ENCODE measurements around the gene ADCK2. TPM values are rescaled to one million over a fixed set of nuclear protein-coding genes. Genes with fewer than 3 reads are reported as not detected.

ADCK2 gene
- total and polyA plus RNA-seq, 9 donors: 11.0 to 18.1 (median 14.2) TPM

DNA sequence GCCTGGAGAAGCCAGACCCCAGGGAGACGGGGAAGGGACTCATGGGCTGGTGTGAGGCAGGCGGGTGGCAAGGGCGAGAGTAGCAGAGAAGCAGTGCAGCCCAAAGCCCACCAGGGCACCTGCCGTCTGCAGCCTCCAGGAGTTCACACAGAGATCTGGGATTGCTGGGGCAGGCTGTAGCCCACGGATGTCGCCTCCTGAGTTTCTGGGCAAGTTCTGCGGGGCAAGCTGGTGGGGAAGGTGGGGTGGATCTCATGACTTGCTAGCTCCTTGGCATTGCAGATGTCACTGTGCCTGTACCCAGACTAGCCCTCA, 6.0 kb downstream of the ADCK2 start:
- H3K36me3 ChIP-seq (ENCODE audit: control insufficient read depth, insufficient read depth, low read length): peaks cover 36% of the 10 kb centered on the region
- DNase-seq: no peak
- no peaks in the 10 kb centered on the region for H3K27me3 ChIP-seq (ENCODE audit: control insufficient read depth, insufficient read depth, low read length)

GRCh38 chr7:140679186-140679585, 6.4 kb downstream of the ADCK2 start:
- DNase-seq: no peak
- Histone ChIP-seq H3K4me1 (ENCODE audit: control insufficient read depth, insufficient read depth, low read length) (peaks cover 6% of the 10 kb centered on the region), H3K27me3 (ENCODE audit: control insufficient read depth, insufficient read depth, low read length) (no peaks in the 10 kb centered on the region), H3K36me3 (ENCODE audit: control insufficient read depth, insufficient read depth, low read length) (peaks cover 36% of the 10 kb centered on the region), H3K9me3 (replicated peaks; ENCODE audit: control insufficient read depth, low read depth, low read length) (no peaks in the 10 kb centered on the region), H3K27ac (ENCODE audit: low read length) (no peak overlapping the region), H3K4me3 (ENCODE audit: low read length) (no peak overlapping the region)
- 97% methylated on average over 5 of the region's 9 CpGs for whole genome bisulfite sequencing (ENCODE audit: insufficient coverage)

More for the DNA sequence above, 6.0 kb downstream of the ADCK2 start:
- Histone ChIP-seq H3K27ac (ENCODE audit: low read length) (no peak overlapping the region), H3K4me3 (ENCODE audit: low read length) (no peak overlapping the region), H3K4me1 (ENCODE audit: control insufficient read depth, insufficient read depth, low read length) (peaks cover 9% of the 10 kb centered on the region), H3K9me3 (replicated peaks; ENCODE audit: control insufficient read depth, low read depth, low read length) (no peaks in the 10 kb centered on the region)
- WGBS (ENCODE audit: insufficient coverage): 93% methylated on average over 4 of the region's 7 CpGs

GRCh38 chr7:140680886-140681285, 8.1 kb downstream of the ADCK2 start:
- no peak for DNase-seq
- WGBS (ENCODE audit: insufficient coverage): 79% methylated on average over 6 of the region's 7 CpGs
- Histone ChIP-seq H3K4me1 (ENCODE audit: control insufficient read depth, insufficient read depth, low read length) (no peaks in the 10 kb centered on the region), H3K36me3 (ENCODE audit: control insufficient read depth, insufficient read depth, low read length) (peaks cover 43% of the 10 kb centered on the region), H3K4me3 (ENCODE audit: low read length) (no peak overlapping the region), H3K27ac (ENCODE audit: low read length) (no peak overlapping the region), H3K9me3 (replicated peaks; ENCODE audit: control insufficient read depth, low read depth, low read length) (no peaks in the 10 kb centered on the region), H3K27me3 (ENCODE audit: control insufficient read depth, insufficient read depth, low read length) (no peaks in the 10 kb centered on the region)

DNA sequence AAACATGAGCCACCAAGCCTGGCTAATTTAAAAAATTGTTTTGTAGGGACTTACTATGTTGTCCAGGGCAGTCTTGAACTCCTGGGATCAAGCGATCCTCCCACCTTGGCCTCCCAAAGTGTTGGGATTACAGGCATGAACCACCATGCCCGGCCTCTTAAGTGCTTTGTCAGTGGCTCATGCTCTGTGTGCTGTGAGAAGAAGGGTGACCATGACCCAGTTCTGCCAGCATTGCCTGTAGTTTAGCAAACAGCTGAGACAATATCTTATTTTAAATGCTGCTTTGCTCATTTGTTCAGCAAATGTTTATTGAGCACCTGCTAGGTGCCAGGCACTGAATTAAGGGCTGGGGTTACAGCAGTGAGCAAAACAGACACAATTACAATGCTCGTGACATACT, 9.0 kb downstream of the ADCK2 start:
- Histone ChIP-seq H3K4me3 (ENCODE audit: low read length) (no peak overlapping the region), H3K27ac (ENCODE audit: low read length) (no peak overlapping the region), H3K9me3 (replicated peaks; ENCODE audit: control insufficient read depth, low read depth, low read length) (no peaks in the 10 kb centered on the region), H3K36me3 (ENCODE audit: control insufficient read depth, insufficient read depth, low read length) (peaks cover 42% of the 10 kb centered on the region), H3K4me1 (ENCODE audit: control insufficient read depth, insufficient read depth, low read length) (no peaks in the 10 kb centered on the region), H3K27me3 (ENCODE audit: control insufficient read depth, insufficient read depth, low read length) (no peaks in the 10 kb centered on the region)
- no peak for DNase-seq
- WGBS (ENCODE audit: insufficient coverage): 100% methylated on average over 1 of the region's 3 CpGs

DNA sequence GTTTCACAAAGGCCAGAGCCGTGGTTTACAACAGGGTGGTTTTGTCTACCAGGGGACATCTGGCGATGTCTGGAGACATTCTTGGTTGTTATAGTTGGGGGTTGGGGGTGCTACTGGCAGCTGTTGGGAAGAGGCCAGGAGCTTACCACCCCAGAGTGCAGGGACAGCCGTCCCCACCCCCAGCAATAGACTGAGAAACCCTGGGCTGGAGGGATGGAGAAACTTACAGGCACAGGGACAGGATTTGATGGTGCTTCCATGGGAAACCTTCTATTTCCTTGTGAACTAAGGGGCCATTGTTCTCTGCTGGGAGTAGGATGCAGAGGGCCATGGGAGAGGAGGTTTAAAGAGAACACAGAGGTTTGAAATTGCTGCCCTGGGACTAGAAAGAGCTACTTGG, 10.9 kb downstream of the ADCK2 start:
- Histone ChIP-seq H3K4me3 (ENCODE audit: low read length) (no peak overlapping the region), H3K4me1 (ENCODE audit: control insufficient read depth, insufficient read depth, low read length) (no peaks in the 10 kb centered on the region), H3K9me3 (replicated peaks; ENCODE audit: control insufficient read depth, low read depth, low read length) (no peaks in the 10 kb centered on the region), H3K36me3 (ENCODE audit: control insufficient read depth, insufficient read depth, low read length) (peaks cover 49% of the 10 kb centered on the region), H3K27me3 (ENCODE audit: control insufficient read depth, insufficient read depth, low read length) (no peaks in the 10 kb centered on the region), H3K27ac (ENCODE audit: low read length) (no peak overlapping the region)
- no peak for DNase-seq
- WGBS (ENCODE audit: insufficient coverage): 70% methylated on average over 1 of the region's 3 CpGs

DNA sequence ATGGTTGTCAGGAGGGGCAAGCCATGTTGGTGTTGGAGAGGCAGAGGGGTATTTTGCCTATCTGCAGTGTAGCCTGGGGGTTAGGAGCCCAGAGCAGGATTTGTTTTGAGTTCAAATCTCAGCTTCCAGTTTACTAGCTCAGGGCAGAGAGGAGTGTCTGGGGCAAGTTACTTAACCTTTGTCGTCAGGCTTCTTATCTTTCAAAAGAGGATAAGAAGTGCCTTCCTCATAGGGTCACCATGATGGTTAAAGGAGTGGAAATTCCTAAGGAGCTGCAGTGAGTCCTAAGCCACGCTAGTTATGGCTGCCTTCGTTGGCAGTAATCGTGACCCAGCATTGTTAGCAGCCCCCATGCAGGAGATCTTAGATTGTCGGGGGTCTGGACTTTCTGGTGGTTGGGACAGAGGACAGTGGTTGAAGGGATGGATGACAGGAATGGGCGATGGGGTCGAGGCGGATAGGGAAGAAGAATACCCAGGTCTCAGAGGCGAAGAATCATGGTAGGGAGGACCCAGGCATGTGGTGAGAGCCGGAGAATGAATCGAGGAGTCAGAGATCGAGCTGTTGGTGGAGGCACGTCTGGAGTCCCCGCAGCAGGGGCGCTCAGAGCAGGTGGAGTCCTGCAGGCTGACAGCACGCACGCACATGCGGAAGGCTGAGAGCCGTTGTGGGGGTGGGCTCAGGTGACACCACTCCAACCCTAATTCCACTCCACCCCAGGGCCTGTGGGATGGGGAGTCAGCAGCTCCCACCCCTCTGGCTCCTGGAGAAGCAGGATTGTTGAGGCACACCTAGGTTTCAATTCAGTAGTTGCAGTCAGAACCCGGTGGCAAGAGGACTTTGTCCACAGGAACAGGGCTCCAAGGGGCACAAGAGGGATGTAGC, 11.6 kb downstream of the ADCK2 start:
- no peak overlapping the region for H3K4me3 ChIP-seq (ENCODE audit: low read length)
- DNase-seq: no peak
- no peaks in the 10 kb centered on the region for H3K4me1 ChIP-seq (ENCODE audit: control insufficient read depth, insufficient read depth, low read length)
- H3K9me3 ChIP-seq (replicated peaks; ENCODE audit: control insufficient read depth, low read depth, low read length): no peaks in the 10 kb centered on the region
- no peak overlapping the region for H3K27ac ChIP-seq (ENCODE audit: low read length)
- 92% methylated on average over 10 of the region's 20 CpGs for WGBS (ENCODE audit: insufficient coverage)
- H3K36me3 ChIP-seq (ENCODE audit: control insufficient read depth, insufficient read depth, low read length): peaks cover 47% of the 10 kb centered on the region
- no peaks in the 10 kb centered on the region for H3K27me3 ChIP-seq (ENCODE audit: control insufficient read depth, insufficient read depth, low read length)

- Histone ChIP-seq H3K27me3 (ENCODE audit: control insufficient read depth, insufficient read depth, low read length) (no peaks in the 10 kb centered on the region), H3K27ac (ENCODE audit: low read length) (no peak overlapping the region), H3K4me1 (ENCODE audit: control insufficient read depth, insufficient read depth, low read length) (no peaks in the 10 kb centered on the region), H3K36me3 (ENCODE audit: control insufficient read depth, insufficient read depth, low read length) (peaks cover 51% of the 10 kb centered on the region), H3K9me3 (replicated peaks; ENCODE audit: control insufficient read depth, low read depth, low read length) (no peaks in the 10 kb centered on the region), H3K4me3 (ENCODE audit: low read length) (no peak overlapping the region)
- DNase-seq: no peak
- 51% methylated on average over 6 of the region's 10 CpGs for WGBS (ENCODE audit: insufficient coverage)
Observed at GRCh38 chr7:140685407-140686087, 12.8 kb downstream of the ADCK2 start.

- no peak overlapping the region for H3K4me3 ChIP-seq (ENCODE audit: low read length)
- no peak overlapping the region for H3K27ac ChIP-seq (ENCODE audit: low read length)
- no peaks in the 10 kb centered on the region for H3K27me3 ChIP-seq (ENCODE audit: control insufficient read depth, insufficient read depth, low read length)
- no peaks in the 10 kb centered on the region for H3K4me1 ChIP-seq (ENCODE audit: control insufficient read depth, insufficient read depth, low read length)
- peaks cover 49% of the 10 kb centered on the region for H3K36me3 ChIP-seq (ENCODE audit: control insufficient read depth, insufficient read depth, low read length)
- no peak for DNase-seq
- 93% methylated on average over 10 of the region's 11 CpGs for WGBS (ENCODE audit: insufficient coverage)
- H3K9me3 ChIP-seq (replicated peaks; ENCODE audit: control insufficient read depth, low read depth, low read length): no peaks in the 10 kb centered on the region
Observed at GRCh38 chr7:140686921-140687320, 14.2 kb downstream of the ADCK2 start.

DNA sequence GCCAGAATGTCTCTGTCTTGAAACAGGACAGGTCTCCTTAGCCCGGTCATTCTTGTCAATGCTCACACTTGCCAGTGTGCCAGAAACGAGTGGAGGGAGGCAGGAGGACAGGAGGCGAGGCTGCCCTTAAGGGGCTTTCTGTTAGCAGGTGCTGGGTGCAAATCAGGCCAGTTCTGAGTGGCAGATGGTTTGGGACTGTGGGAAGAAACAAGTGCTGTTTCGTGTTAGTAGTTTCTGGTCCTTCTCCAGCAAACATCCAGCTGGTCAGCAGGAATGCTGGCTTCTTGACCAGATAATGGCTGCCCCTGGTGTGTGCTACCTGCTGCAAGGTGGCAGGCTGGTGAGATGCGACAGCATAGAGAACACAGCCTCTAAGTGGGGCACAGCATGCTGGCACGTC, 15.6 kb downstream of the ADCK2 start:
- Histone ChIP-seq H3K4me1 (ENCODE audit: control insufficient read depth, insufficient read depth, low read length) (no peaks in the 10 kb centered on the region), H3K4me3 (ENCODE audit: low read length) (no peak overlapping the region), H3K27ac (ENCODE audit: low read length) (no peak overlapping the region), H3K36me3 (ENCODE audit: control insufficient read depth, insufficient read depth, low read length) (peaks cover 55% of the 10 kb centered on the region), H3K27me3 (ENCODE audit: control insufficient read depth, insufficient read depth, low read length) (no peaks in the 10 kb centered on the region), H3K9me3 (replicated peaks; ENCODE audit: control insufficient read depth, low read depth, low read length) (no peaks in the 10 kb centered on the region)
- WGBS (ENCODE audit: insufficient coverage): 96% methylated on average over 6 of the region's 6 CpGs
- no peak for DNase-seq

GRCh38 chr7:140689199-140690152, 16.7 kb downstream of the ADCK2 start:
- no peak for DNase-seq
- WGBS (ENCODE audit: insufficient coverage): 84% methylated on average over 12 of the region's 16 CpGs
- Histone ChIP-seq H3K4me3 (ENCODE audit: low read length) (no peak overlapping the region), H3K4me1 (ENCODE audit: control insufficient read depth, insufficient read depth, low read length) (no peaks in the 10 kb centered on the region), H3K36me3 (ENCODE audit: control insufficient read depth, insufficient read depth, low read length) (peaks cover 51% of the 10 kb centered on the region), H3K27me3 (ENCODE audit: control insufficient read depth, insufficient read depth, low read length) (no peaks in the 10 kb centered on the region), H3K9me3 (replicated peaks; ENCODE audit: control insufficient read depth, low read depth, low read length) (no peaks in the 10 kb centered on the region), H3K27ac (ENCODE audit: low read length) (no peak overlapping the region)

All from muscle of leg (tissue), 11 donors.